Kidney epithelial cell (primary cell): Measurements from ENCODE around the gene SLC39A11. TPM values are rescaled to one million over a fixed set of nuclear protein-coding genes. Genes with fewer than 3 reads are reported as not detected.

Experiments
- DNase-seq: peaks from one replicate; pipeline ENCODE4 v3.0.0-alpha.2; 2010; ENCODE audit warnings: low read depth
- H3K27me3 ChIP-seq: 2 replicates; pipeline ENCODE4 v1.6.0; 2011; ENCODE audit warnings: low read length; ENCODE audit not compliant: control insufficient read depth, insufficient read depth
- H3K36me3 ChIP-seq: 2 replicates; pipeline ENCODE4 v1.5.1; 2011; ENCODE audit warnings: low read length; ENCODE audit not compliant: control insufficient read depth, insufficient read depth
- H3K4me3 ChIP-seq: 2 replicates; pipeline ENCODE4 v1.5.1; 2011; ENCODE audit warnings: low read depth, mild to moderate bottlenecking, control low read depth, low read length
- CTCF ChIP-seq: IDR thresholded peaks from 2 replicates; pipeline ENCODE4 v1.5.1; 2011; ENCODE audit warnings: mild to moderate bottlenecking, moderate library complexity, low read length, control low read depth, inconsistent platforms; ENCODE audit not compliant: insufficient read depth, poor library complexity, severe bottlenecking
- total RNA-seq: library from RNA; depleted of rRNA; stranded (reverse); fragments of >200 nt; gene quantifications from 2 replicates; pipeline ENCODE4 v1.2.3, GENCODE V29; 2015

SLC39A11 gene
- total RNA-seq, 1 donor from 2014 or later = 13.0 TPM

- no peak overlapping the region for H3K4me3 ChIP-seq
- H3K27me3 ChIP-seq = no peaks in the 10 kb centered on the region
- H3K36me3 ChIP-seq = no peaks in the 10 kb centered on the region
- peak; percentile 14 for TF ChIP-seq CTCF
- peak; percentile 48 for DNase-seq
Observed at GRCh38 chr17:72726936-72727335, 365.6 kb downstream of the SLC39A11 start.

DNA sequence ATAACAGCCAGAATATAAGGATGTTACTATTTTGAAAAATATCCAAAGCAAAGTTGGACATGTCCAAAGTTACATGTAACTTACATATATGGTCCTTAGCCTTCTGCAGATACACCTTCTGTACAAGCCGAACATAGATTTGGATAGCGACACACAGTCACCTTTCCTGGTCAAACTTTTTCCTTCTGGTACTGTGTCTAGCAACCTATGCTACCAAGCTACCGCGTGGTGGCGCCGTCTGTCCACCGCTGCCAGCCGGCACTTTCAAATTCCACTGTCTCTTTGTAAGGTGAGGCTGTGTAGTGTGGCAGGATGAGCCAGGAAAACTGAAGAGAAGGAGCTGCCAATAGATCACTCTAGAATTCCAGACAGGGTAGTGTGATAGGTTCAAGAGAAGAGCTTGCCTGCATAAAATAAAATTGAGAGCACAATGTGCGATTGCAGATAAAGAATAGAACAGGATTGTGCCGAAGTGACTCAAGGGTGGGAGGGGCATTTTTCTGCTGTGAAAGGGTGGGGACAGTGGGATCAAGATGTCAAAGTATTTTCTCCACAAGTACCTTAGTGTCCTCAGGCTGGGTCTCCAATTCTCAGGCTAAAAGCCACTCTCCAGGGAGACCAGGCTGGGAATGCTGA lies 366.9 kb downstream of the SLC39A11 start:
- H3K4me3 ChIP-seq = no peak overlapping the region
- DNase-seq = no peak
- no peaks in the 10 kb centered on the region for H3K36me3 ChIP-seq
- no peaks in the 10 kb centered on the region for H3K27me3 ChIP-seq
- peak; percentile 97 for TF ChIP-seq CTCF

GRCh38 chr17:72724267-72724666 lies 368.2 kb downstream of the SLC39A11 start:
- no peaks in the 10 kb centered on the region for H3K36me3 ChIP-seq
- H3K27me3 ChIP-seq = no peaks in the 10 kb centered on the region
- no peak for TF ChIP-seq CTCF
- no peak for DNase-seq
- no peak overlapping the region for H3K4me3 ChIP-seq

- Histone ChIP-seq H3K27me3 (no peaks in the 10 kb centered on the region), H3K4me3 (no peak overlapping the region), H3K36me3 (no peaks in the 10 kb centered on the region)
- TF ChIP-seq CTCF = no peak
- DNase-seq = no peak
Observed at GRCh38 chr17:72723711-72724110, 368.8 kb downstream of the SLC39A11 start.

DNA sequence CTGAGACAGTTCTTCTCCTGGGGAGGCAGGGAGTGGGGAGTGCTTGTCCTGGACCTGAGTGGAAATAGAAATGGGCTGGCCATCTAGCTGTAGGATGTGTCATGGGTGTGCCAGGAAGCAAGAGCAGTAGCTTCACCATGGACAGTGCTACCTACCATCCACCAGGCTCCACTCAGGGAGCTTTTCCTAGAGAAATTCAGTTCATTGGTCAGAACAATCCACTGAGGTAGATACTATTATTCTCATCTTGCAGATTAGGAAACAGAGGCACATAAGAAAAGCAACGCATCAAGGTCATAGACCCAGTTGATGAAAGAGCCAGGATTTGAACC lies 372.0 kb downstream of the SLC39A11 start:
- H3K27me3 ChIP-seq = no peaks in the 10 kb centered on the region
- DNase-seq = no peak
- TF ChIP-seq CTCF = no peak
- H3K4me3 ChIP-seq = no peak overlapping the region
- H3K36me3 ChIP-seq = no peaks in the 10 kb centered on the region
